Hepatocyte (in vitro differentiated cells): Measurements from ENCODE around the gene FADS3. TPM values are rescaled to one million over a fixed set of nuclear protein-coding genes. Genes with fewer than 3 reads are reported as not detected.

Source experiments
- DNase-seq: peaks from one replicate; pipeline ENCODE4 v3.0.0-alpha.2; 2016; ENCODE audit warnings: low spot score
- H2AFZ ChIP-seq: fragments of 200-600 bp; sonication (generic); 2 replicates; pipeline ENCODE4 v1.6.0; 2016; ENCODE audit warnings: antibody characterized with exemption, mild to moderate bottlenecking
- H3K27ac ChIP-seq: fragments of 200-600 bp; sonication (generic); 2 replicates; pipeline ENCODE4 v1.5.1; 2016; ENCODE audit warnings: mild to moderate bottlenecking
- H3K27me3 ChIP-seq: fragments of 200-600 bp; sonication (generic); 2 replicates; pipeline ENCODE4 v1.6.1; 2016
- H3K36me3 ChIP-seq: fragments of 200-600 bp; sonication (generic); replicated peaks from 2 replicates; pipeline ENCODE4 v1.5.1; 2016; ENCODE audit warnings: low read depth; ENCODE audit not compliant: insufficient read depth
- H3K4me1 ChIP-seq: fragments of 200-600 bp; sonication (generic); 2 replicates; pipeline ENCODE4 v1.5.1; 2016; ENCODE audit warnings: mild to moderate bottlenecking, moderate library complexity; ENCODE audit not compliant: insufficient read depth
- H3K4me2 ChIP-seq: fragments of 200-600 bp; sonication (generic); 2 replicates; pipeline ENCODE4 v1.6.0; 2016
- H3K4me3 ChIP-seq: fragments of 200-600 bp; sonication (generic); 2 replicates; pipeline ENCODE4 v1.5.1; 2016; ENCODE audit warnings: mild to moderate bottlenecking
- H3K79me2 ChIP-seq: fragments of 200-600 bp; sonication (generic); 2 replicates; pipeline ENCODE4 v1.6.0; 2017; ENCODE audit warnings: mild to moderate bottlenecking
- H3K9me2 ChIP-seq: fragments of 200-600 bp; sonication (generic); replicated peaks from 2 replicates; pipeline ENCODE4 v1.6.0; 2017; ENCODE audit warnings: mild to moderate bottlenecking; ENCODE audit not compliant: insufficient read depth
- H3K9me3 ChIP-seq: fragments of 200-600 bp; sonication (generic); 2 replicates; pipeline ENCODE4 v1.5.1; 2016; ENCODE audit warnings: low read depth, mild to moderate bottlenecking
- H4K20me1 ChIP-seq: fragments of 200-600 bp; sonication (generic); 2 replicates; pipeline ENCODE4 v1.6.0; 2016; ENCODE audit warnings: mild to moderate bottlenecking; ENCODE audit not compliant: insufficient read depth, poor library complexity, severe bottlenecking
- EZH2 ChIP-seq: fragments of 200-600 bp; sonication (generic); IDR thresholded peaks from 2 replicates; pipeline ENCODE4 v1.6.1; 2016; ENCODE audit warnings: antibody characterized with exemption, mild to moderate bottlenecking, borderline replicate concordance
- EZH2phosphoT487 ChIP-seq: fragments of 200-600 bp; sonication (generic); IDR thresholded peaks from one replicate; pipeline ENCODE4 v1.6.1; 2018; ENCODE audit warnings: antibody characterized with exemption, mild to moderate bottlenecking, low read depth, moderate library complexity; ENCODE audit not compliant: unreplicated experiment, severe bottlenecking
- WGBS: methylation state at CpG from one replicate; pipeline ENCODE4 v1.1.6; 2016; ENCODE audit warnings: low lambda C conversion rate; ENCODE audit errors: missing lambda C conversion rate; 5-methylcytosine and 5-hydroxymethylcytosine counted together
- polyA plus RNA-seq: library from polyadenylated mRNA; unstranded; fragments of >200 nt; fragmentation: Nextera tagmentation; extraction: Ambion mirVana; gene quantifications from 2 replicates; pipeline ENCODE4 v1.2.1, GENCODE V29; 2016
- total RNA-seq: library from RNA; depleted of rRNA; stranded (reverse); fragments of >200 nt; gene quantifications from 2 replicates; pipeline ENCODE4 v1.2.3, GENCODE V29; 2014
- TF ChIP-seq, protein P1 (sequence below): fragments of 200-600 bp; sonication (generic); IDR thresholded peaks from 2 replicates; pipeline ENCODE4 v1.5.1; 2016; ENCODE audit warnings: antibody characterized with exemption, mild to moderate bottlenecking; ENCODE audit not compliant: poor library complexity

FADS3 gene
- total and polyA plus RNA-seq, 2 experiments from 2014 or later, result 19.4 to 37.0 TPM

DNA sequence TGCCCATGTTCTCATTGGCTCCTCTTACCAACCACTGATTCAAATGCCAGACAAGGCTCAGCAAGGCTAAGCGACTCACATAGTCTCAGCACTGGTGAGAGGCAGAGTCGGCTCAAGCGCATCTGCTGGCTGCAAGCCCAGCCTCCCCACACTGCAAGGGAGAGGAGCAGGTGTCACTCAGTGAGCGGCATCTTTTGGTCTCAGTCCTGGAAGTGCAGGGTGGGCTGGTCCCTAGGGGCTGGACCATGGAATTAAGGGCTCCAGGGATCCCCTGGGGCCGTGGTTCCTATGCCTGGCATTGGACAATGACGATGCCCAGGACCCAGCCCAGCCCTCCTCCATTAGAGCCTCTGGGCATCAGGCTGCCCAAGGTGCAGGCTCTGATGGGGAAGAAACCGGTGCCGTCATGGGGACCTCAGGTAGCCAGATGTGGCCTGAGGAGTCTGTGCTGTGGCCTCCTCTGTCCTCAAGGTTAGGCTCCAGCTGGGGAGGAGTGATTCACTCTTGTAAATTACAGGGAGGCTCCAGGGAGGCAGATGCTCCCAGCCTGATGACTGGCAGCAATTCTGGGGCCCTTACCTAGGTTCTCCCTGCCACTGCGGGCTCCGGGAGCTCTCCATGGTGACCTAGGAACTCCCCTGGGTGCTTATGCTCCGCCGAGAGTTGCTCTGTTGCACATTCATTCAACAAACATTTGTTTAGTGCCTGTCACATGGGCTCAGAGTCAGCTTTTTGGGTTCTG is 35.2 kb downstream of the FADS3 start:
- no peak overlapping the region for H3K4me2 ChIP-seq
- H3K27ac ChIP-seq, result no peak overlapping the region
- H3K4me3 ChIP-seq, result no peak overlapping the region
- DNase-seq, result no peak
- no peaks in the 10 kb centered on the region for H3K36me3 ChIP-seq
- H3K4me1 ChIP-seq, result no peaks in the 10 kb centered on the region
- TF ChIP-seq, protein P1, sequence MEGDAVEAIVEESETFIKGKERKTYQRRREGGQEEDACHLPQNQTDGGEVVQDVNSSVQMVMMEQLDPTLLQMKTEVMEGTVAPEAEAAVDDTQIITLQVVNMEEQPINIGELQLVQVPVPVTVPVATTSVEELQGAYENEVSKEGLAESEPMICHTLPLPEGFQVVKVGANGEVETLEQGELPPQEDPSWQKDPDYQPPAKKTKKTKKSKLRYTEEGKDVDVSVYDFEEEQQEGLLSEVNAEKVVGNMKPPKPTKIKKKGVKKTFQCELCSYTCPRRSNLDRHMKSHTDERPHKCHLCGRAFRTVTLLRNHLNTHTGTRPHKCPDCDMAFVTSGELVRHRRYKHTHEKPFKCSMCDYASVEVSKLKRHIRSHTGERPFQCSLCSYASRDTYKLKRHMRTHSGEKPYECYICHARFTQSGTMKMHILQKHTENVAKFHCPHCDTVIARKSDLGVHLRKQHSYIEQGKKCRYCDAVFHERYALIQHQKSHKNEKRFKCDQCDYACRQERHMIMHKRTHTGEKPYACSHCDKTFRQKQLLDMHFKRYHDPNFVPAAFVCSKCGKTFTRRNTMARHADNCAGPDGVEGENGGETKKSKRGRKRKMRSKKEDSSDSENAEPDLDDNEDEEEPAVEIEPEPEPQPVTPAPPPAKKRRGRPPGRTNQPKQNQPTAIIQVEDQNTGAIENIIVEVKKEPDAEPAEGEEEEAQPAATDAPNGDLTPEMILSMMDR, result no peak
- TF ChIP-seq EZH2 (no peak), EZH2phosphoT487 (no peak)
- WGBS, result 92% methylated on average over 12 of the region's 12 CpGs
- no peaks in the 10 kb centered on the region for H4K20me1 ChIP-seq
- H3K27me3 ChIP-seq, result no peaks in the 10 kb centered on the region
- no peaks in the 10 kb centered on the region for H3K9me3 ChIP-seq
- H3K9me2 ChIP-seq, result no peaks in the 10 kb centered on the region
- H3K79me2 ChIP-seq, result no peaks in the 10 kb centered on the region
- no peak overlapping the region for H2AFZ ChIP-seq

DNA sequence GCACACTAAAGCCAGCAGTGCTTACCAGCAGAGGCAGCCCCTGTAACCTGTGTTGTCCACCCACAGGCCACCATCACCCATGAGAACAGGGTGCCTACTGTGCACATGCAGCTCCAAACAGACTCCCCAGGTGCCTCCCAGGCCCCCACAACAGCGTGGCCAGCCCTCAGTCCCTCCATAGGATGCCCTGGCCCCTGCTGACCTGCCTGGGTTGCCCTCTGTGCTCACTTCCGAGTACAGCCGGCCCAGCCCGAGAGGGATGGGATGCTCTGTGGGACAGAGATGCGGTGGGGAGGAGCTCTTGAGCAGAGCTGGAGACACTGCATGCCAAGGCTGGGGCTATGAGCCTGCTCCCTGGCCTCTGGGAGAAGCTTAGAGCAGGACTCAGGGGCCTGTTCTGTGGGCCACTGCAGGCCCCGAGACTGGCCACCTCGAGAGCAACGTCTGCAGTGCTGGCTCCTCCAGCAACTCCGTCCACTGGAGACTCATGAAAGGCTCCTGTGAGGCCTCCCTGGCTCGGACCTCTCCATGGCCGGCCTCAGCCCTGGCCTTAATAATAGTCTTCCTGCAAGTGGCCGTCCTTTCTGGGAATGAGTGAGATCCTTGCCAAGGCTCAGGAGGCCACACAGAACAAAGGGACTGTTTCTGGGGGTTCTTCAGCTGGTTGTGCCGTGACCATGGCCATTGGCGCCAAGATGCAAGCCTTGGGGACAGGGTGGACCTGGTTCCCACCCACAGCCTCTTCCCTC is 36.2 kb downstream of the FADS3 start:
- H2AFZ ChIP-seq, result no peak overlapping the region
- no peak for TF ChIP-seq EZH2phosphoT487
- TF ChIP-seq EZH2, result no peak
- TF ChIP-seq, protein P1, result no peak
- H3K4me1 ChIP-seq, result no peaks in the 10 kb centered on the region
- H3K27me3 ChIP-seq, result no peaks in the 10 kb centered on the region
- WGBS, result 94% methylated on average over 14 of the region's 14 CpGs
- no peaks in the 10 kb centered on the region for H4K20me1 ChIP-seq
- H3K4me3 ChIP-seq, result no peak overlapping the region
- no peak overlapping the region for H3K4me2 ChIP-seq
- no peaks in the 10 kb centered on the region for H3K79me2 ChIP-seq
- no peaks in the 10 kb centered on the region for H3K9me3 ChIP-seq
- no peak for DNase-seq
- no peaks in the 10 kb centered on the region for H3K9me2 ChIP-seq
- no peak overlapping the region for H3K27ac ChIP-seq
- H3K36me3 ChIP-seq, result no peaks in the 10 kb centered on the region

DNA sequence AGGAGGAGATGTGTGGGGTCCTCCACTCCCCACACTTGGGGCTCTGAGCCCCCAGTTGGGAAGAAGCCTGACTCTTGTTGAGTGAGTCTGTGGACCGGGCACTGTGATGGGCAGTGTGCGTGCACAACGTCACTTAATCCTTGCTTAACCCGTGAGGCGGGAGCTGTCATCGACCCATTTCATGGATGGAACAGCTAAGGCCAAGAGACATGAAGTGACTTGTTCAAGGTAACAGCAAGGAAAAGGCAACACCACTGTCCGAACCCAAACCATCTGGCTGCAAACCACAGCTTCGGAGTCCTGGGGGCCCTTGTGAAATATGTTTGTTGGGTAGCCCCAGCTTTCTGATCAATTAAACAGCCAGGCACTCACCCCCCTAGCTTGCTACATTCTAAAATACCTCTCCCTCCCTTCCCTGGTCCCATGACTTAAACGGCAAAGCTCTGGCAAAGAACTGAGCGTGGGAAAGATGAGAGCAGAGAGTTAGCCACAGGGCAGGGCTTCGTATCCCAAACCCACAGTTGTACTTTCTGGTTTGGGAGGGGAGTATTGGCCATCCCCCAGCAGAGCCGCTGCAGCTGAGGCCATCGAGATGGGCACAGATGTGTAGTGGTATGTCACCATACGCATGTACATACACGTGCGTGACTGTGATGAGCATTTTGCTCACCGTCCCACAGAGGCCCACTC is 37.0 kb downstream of the FADS3 start:
- TF ChIP-seq, protein P1, result no peak
- no peak for TF ChIP-seq EZH2
- no peak for TF ChIP-seq EZH2phosphoT487
- Histone ChIP-seq H3K4me1 (no peaks in the 10 kb centered on the region), H3K4me3 (no peak overlapping the region), H3K27me3 (no peaks in the 10 kb centered on the region), H3K9me3 (no peaks in the 10 kb centered on the region), H3K79me2 (no peaks in the 10 kb centered on the region), H2AFZ (no peak overlapping the region), H3K36me3 (no peaks in the 10 kb centered on the region), H4K20me1 (no peaks in the 10 kb centered on the region), H3K9me2 (no peaks in the 10 kb centered on the region), H3K4me2 (no peak overlapping the region), H3K27ac (no peak overlapping the region)
- no peak for DNase-seq
- WGBS, result 95% methylated on average over 17 of the region's 17 CpGs
